Liver (tissue), 9 donors: ENCODE data around the gene STK24. TPM values are rescaled to one million over a fixed set of nuclear protein-coding genes. Genes with fewer than 3 reads are reported as not detected.

Experiments
- DNase-seq: peaks from one replicate; pipeline ENCODE4 v3.0.0-alpha.2; 2017; ENCODE audit warnings: low spot score
- H3K27ac ChIP-seq, 2 donors: one replicate each; pipeline ENCODE4 v1.7.0; 2013; ENCODE audit warnings: inconsistent platforms in 2 of 2, low read length in 2 of 2, control low read depth in 1 of 2, low read depth in 1 of 2, mild to moderate bottlenecking in 1 of 2
- H3K27me3 ChIP-seq, 4 donors: one replicate each; pipeline versions ENCODE4 v1.6.1 to v1.7.0; 2013; ENCODE audit warnings: low read length in 3 of 4, inconsistent platforms in 1 of 4, mild to moderate bottlenecking in 1 of 4, moderate library complexity in 1 of 4; ENCODE audit not compliant: control insufficient read depth in 4 of 4, insufficient read depth in 4 of 4
- H3K36me3 ChIP-seq, 4 donors: one replicate each; pipeline versions ENCODE4 v1.6.1 to v1.7.0; 2013; ENCODE audit warnings: low read length in 3 of 4, mild to moderate bottlenecking in 3 of 4, low read depth in 1 of 4, moderate library complexity in 1 of 4; ENCODE audit not compliant: control insufficient read depth in 4 of 4, insufficient read depth in 3 of 4
- H3K4me1 ChIP-seq, 4 donors: one replicate each; pipeline versions ENCODE4 v1.6.1 to v1.7.0; 2013; ENCODE audit warnings: low read length in 3 of 4, mild to moderate bottlenecking in 3 of 4, moderate library complexity in 1 of 4; ENCODE audit not compliant: control insufficient read depth in 4 of 4, insufficient read depth in 4 of 4
- H3K4me3 ChIP-seq, 3 donors: one replicate each; pipeline versions ENCODE4 v1.6.1 to v1.7.0; 2013; ENCODE audit warnings: low read length in 3 of 3, control low read depth in 1 of 3, low read depth in 1 of 3, mild to moderate bottlenecking in 1 of 3
- H3K9ac ChIP-seq, 2 donors: one replicate each; pipeline ENCODE4 v1.7.0; 2013; ENCODE audit warnings: low read length in 2 of 2, mild to moderate bottlenecking in 2 of 2, moderate library complexity in 2 of 2, control low read depth in 1 of 2, low read depth in 1 of 2
- H3K9me3 ChIP-seq, 4 donors: one replicate each; pipeline versions ENCODE4 v1.6.1 to v1.7.0; 2013; ENCODE audit warnings: low read length in 3 of 4; ENCODE audit not compliant: control insufficient read depth in 4 of 4
- CTCF ChIP-seq: fragments of 150-350 bp; IDR thresholded peaks from 2 replicates; pipeline ENCODE4 v1.5.1; 2017; ENCODE audit warnings: improper control_type of control experiment, low read depth, low read length; ENCODE audit not compliant: missing input control
- EGR1 ChIP-seq, 2 donors: IDR thresholded peaks; 2 replicates each; pipeline ENCODE4 v1.6.1; 2016 to 2018; ENCODE audit warnings: antibody characterized with exemption in 2 of 2, low read depth in 2 of 2
- FOXA2 ChIP-seq: IDR thresholded peaks from 2 replicates; pipeline ENCODE4 v1.6.1; 2016; ENCODE audit warnings: antibody characterized with exemption
- GABPA ChIP-seq, 2 donors: IDR thresholded peaks in 1 of 2; conservative IDR thresholded peaks in 1 of 2; 2 replicates each; pipeline ENCODE4 v1.6.1; 2016; ENCODE audit warnings: antibody characterized with exemption in 2 of 2, mild to moderate bottlenecking in 1 of 2, moderate library complexity in 1 of 2
- HNF4A ChIP-seq, 2 donors: conservative IDR thresholded peaks; 2 replicates each; pipeline ENCODE4 v1.6.1; 2016; ENCODE audit warnings: antibody characterized with exemption in 2 of 2, mild to moderate bottlenecking in 2 of 2
- JUND ChIP-seq, 2 donors: IDR thresholded peaks; 2 replicates each; pipeline ENCODE4 v1.6.1; 2016; ENCODE audit warnings: antibody characterized with exemption in 2 of 2
- RXRA ChIP-seq, 2 donors: IDR thresholded peaks; 2 replicates each; pipeline ENCODE4 v1.6.1; 2017 to 2018; ENCODE audit warnings: antibody characterized with exemption in 2 of 2, mild to moderate bottlenecking in 1 of 2
- SP1 ChIP-seq: IDR thresholded peaks from 2 replicates; pipeline ENCODE4 v1.6.1; 2018; ENCODE audit warnings: antibody characterized with exemption, mild to moderate bottlenecking
- TAF1 ChIP-seq: conservative IDR thresholded peaks from 2 replicates; pipeline ENCODE4 v1.6.1; 2016; ENCODE audit warnings: antibody characterized with exemption, mild to moderate bottlenecking
- YY1 ChIP-seq: IDR thresholded peaks from 2 replicates; pipeline ENCODE4 v1.6.1; 2016; ENCODE audit warnings: antibody characterized with exemption, mild to moderate bottlenecking
- ZBTB33 ChIP-seq: IDR thresholded peaks from 2 replicates; pipeline ENCODE4 v1.6.1; 2016; ENCODE audit warnings: antibody characterized with exemption
- WGBS: extraction: QIAGEN DNeasy Blood & Tissue Kit; methylation state at CpG from one replicate; pipeline ENCODE4 v1.1.7; 2013; 5-methylcytosine and 5-hydroxymethylcytosine counted together
- polyA plus RNA-seq, 2 donors: library from polyadenylated mRNA; stranded (reverse) in 1 of 2; unstranded in 1 of 2; fragments of 200-250 nt in 1 of 2; fragments of >200 nt in 1 of 2; fragmentation: Nextera tagmentation in 1 of 2; extraction: Ambion mirVana in 1 of 2; gene quantifications; one replicate each; pipeline versions ENCODE4 v1.2.1 to v1.2.3, GENCODE V29; 2013 to 2015
- total RNA-seq, 2 donors: library from RNA; depleted of rRNA; stranded (reverse); fragments of >200 nt; gene quantifications; one replicate each; pipeline ENCODE4 v1.2.3, GENCODE V29; 2014
- TF ChIP-seq, protein P1 (sequence below): IDR thresholded peaks from 2 replicates; pipeline ENCODE4 v1.6.1; 2016; ENCODE audit warnings: antibody characterized with exemption
- TF ChIP-seq, protein P2 (sequence below): IDR thresholded peaks from 2 replicates; pipeline ENCODE4 v1.6.1; 2016; ENCODE audit warnings: antibody characterized with exemption
- donor health status: healthy.
- donor health status: healthy.
- donor health status: healthy.
- donor health status: healthy.
- donor health status: healthy.

STK24 gene
- total and polyA plus RNA-seq, 4 donors: 6.4 to 43.3 (median 14.9) TPM

DNA sequence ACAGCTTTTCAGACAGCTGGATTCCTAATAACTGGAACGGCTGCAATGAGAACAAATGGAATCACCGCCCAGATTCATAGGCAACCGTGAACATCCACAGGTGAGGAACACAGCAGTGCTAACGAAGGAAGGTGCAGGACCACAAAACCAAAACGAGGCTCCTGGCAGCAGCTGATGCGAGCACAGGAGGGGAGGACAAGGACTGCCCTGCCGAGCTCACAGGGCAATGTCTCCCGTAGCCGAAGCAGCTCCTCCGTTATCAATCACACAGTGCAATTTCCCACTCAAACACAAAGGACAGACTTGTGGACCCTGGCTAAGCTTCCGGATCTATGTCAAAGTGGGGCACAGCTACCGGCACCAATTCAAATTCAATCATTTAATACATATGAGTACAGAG, 70.6 kb downstream of the STK24 start:
- Histone ChIP-seq H3K27me3 (no peaks in the 10 kb centered on the region), H3K27ac (peak overlapping the region; percentile 49 to 65), H3K9ac (no peak overlapping the region), H3K4me3 (no peak overlapping the region), H3K9me3 (no peaks in the 10 kb centered on the region), H3K36me3 (no peaks in the 10 kb centered on the region), H3K4me1 (peaks cover 11 to 61% (median 54%) of the 10 kb centered on the region in 4 donors)
- DNase-seq: no peak
- 44% methylated on average over 12 of the region's 12 CpGs for WGBS
- TF ChIP-seq SP1 (no peak), HNF4A (conservative IDR thresholded peaks at IDR 0.05) (peak in 1 of 2 donors; percentile 29), TAF1 (no peak)
- TF ChIP-seq, protein P1, sequence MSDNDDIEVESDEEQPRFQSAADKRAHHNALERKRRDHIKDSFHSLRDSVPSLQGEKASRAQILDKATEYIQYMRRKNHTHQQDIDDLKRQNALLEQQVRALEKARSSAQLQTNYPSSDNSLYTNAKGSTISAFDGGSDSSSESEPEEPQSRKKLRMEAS: no peak

DNA sequence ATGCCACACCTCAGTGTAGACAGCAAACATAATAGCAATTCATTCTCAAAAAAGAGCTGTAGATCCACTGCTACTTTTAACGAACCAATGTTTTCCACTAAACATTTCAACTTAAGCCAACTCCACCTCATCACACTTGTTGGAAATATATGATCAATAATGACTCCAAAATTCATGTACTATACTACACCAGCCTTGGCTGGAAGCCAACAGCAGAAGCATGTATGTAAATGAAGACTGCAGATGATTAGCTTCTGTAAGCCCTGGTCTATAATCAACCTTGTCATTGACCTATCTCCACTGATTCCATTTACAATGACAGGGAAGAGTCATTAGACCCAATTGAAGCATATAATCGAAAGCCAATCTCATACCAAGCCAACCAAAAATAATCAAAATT, 71.7 kb downstream of the STK24 start:
- DNase-seq: no peak
- Histone ChIP-seq H3K9ac (no peak overlapping the region), H3K36me3 (no peaks in the 10 kb centered on the region), H3K27me3 (no peaks in the 10 kb centered on the region), H3K4me3 (no peak overlapping the region), H3K9me3 (no peaks in the 10 kb centered on the region), H3K4me1 (peaks cover 11 to 61% (median 54%) of the 10 kb centered on the region in 4 donors), H3K27ac (no peak overlapping the region)
- 96% methylated on average over 2 of the region's 2 CpGs for WGBS
- TF ChIP-seq HNF4A (conservative IDR thresholded peaks at IDR 0.05) (no peak), RXRA (IDR thresholded peaks at IDR 0.05) (no peak), ZBTB33 (no peak), EGR1 (IDR thresholded peaks at IDR 0.05; ENCODE audit: low read depth in 2 of 2) (no peak), TAF1 (no peak), JUND (IDR thresholded peaks at IDR 0.05) (no peak), GABPA (IDR thresholded peaks at IDR 0.05 in 1 of 2, conservative IDR thresholded peaks at IDR 0.05 in 1 of 2) (no peak), FOXA2 (no peak), YY1 (no peak), SP1 (no peak), CTCF (no peak)
- TF ChIP-seq, protein P2, sequence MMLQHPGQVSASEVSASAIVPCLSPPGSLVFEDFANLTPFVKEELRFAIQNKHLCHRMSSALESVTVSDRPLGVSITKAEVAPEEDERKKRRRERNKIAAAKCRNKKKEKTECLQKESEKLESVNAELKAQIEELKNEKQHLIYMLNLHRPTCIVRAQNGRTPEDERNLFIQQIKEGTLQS: no peak
- TF ChIP-seq, protein P1: no peak
